A673 (cell line): Measurements from ENCODE around the gene TFAP2A. TPM values are rescaled to one million over a fixed set of nuclear protein-coding genes. Genes with fewer than 3 reads are reported as not detected.
A peak's percentile ranks its signal among the peaks of the same experiment; 100 is the strongest.

Experiments used
- BruUV-seq: library from RNA; stranded (reverse); fragments of 400-500 nt; replicated peaks from 2 replicates; lab custom pipeline; 2021; lab: Mats Ljungman, UMichigan
- CTCF ChIA-PET: fragments of 300-600 bp; sonication (Branson Sonifier 250); formaldehyde crosslinking; loops from one replicate; lab custom pipeline; 2022; ENCODE audit warnings: antibody characterized with exemption; lab: Charles Lee
- POLR2A ChIA-PET: fragments of 300-600 bp; sonication (Branson Sonifier 250); formaldehyde crosslinking; loops from one replicate; lab custom pipeline; 2022; ENCODE audit warnings: antibody characterized with exemption; ENCODE audit not compliant: low non-redundant PET; lab: Charles Lee
- DNase-seq: peaks from one replicate; pipeline ENCODE4 v3.0.0-alpha.2; 2015; ENCODE audit warnings: low spot score
- H3K27ac ChIP-seq: fragments of 200-600 bp; sonication (generic); 2 replicates; pipeline ENCODE4 v1.5.1; 2016; ENCODE audit warnings: mixed run types, low read depth, mild to moderate bottlenecking, mixed read lengths, antibody characterized with exemption, low read length; ENCODE audit not compliant: poor library complexity, severe bottlenecking
- H3K27me3 ChIP-seq: fragments of 200-600 bp; sonication (generic); replicated peaks from 2 replicates; pipeline ENCODE4 v1.6.1; 2017; ENCODE audit warnings: mixed run types, low read depth, mild to moderate bottlenecking, mixed read lengths, antibody characterized with exemption, low read length; ENCODE audit not compliant: insufficient read depth, poor library complexity
- H3K36me3 ChIP-seq: fragments of 200-600 bp; sonication (generic); 2 replicates; pipeline ENCODE4 v1.6.1; 2016; ENCODE audit warnings: mixed run types, mild to moderate bottlenecking, mixed read lengths, antibody characterized with exemption, low read length; ENCODE audit not compliant: insufficient read depth, poor library complexity, severe bottlenecking
- H3K4me1 ChIP-seq: fragments of 200-600 bp; sonication (generic); 2 replicates; pipeline ENCODE4 v1.6.1; 2017; ENCODE audit warnings: mixed run types, mild to moderate bottlenecking, mixed read lengths, antibody characterized with exemption, low read length; ENCODE audit not compliant: insufficient read depth, poor library complexity, severe bottlenecking
- H3K4me3 ChIP-seq: fragments of 200-600 bp; sonication (generic); 2 replicates; pipeline ENCODE4 v1.5.1; 2016; ENCODE audit warnings: low read depth, mixed run types, mild to moderate bottlenecking, mixed read lengths, low read length; ENCODE audit not compliant: poor library complexity, severe bottlenecking
- H3K9me3 ChIP-seq: fragments of 200-600 bp; sonication (generic); 2 replicates; pipeline ENCODE4 v1.6.1; 2016; ENCODE audit warnings: mixed run types, low read depth, mild to moderate bottlenecking, mixed read lengths, antibody characterized with exemption, low read length; ENCODE audit not compliant: poor library complexity, severe bottlenecking
- EZH2 ChIP-seq: fragments of 200-600 bp; sonication (generic); IDR thresholded peaks from 2 replicates; pipeline ENCODE4 v1.6.1; 2017; ENCODE audit warnings: borderline replicate concordance, low read depth, mild to moderate bottlenecking, mixed read lengths, antibody characterized with exemption, low read length; ENCODE audit not compliant: poor library complexity, severe bottlenecking
- intact Hi-C: fragments of 100-400 bp; cut with micrococcal nuclease; formaldehyde crosslinking; loops from one replicate; pipeline ENCODE4 v1.10.0; 2022; ENCODE audit not compliant: unreplicated experiment
- total RNA-seq: library from RNA; stranded (reverse); gene quantifications from 2 replicates; pipeline ENCODE4 v1.2.3, GENCODE V29; 2021
- TF ChIP-seq, protein P1 (sequence below): fragments of 300-800, 200-600 bp; sonication (generic); conservative IDR thresholded peaks from 2 replicates; pipeline ENCODE4 v1.5.1; 2017; ENCODE audit warnings: low read depth, mild to moderate bottlenecking, antibody characterized with exemption, low read length, moderate library complexity, mixed read lengths

The TFAP2A gene
- total RNA-seq, 1 experiment from 2014 or later: 19.3 TPM

DNA sequence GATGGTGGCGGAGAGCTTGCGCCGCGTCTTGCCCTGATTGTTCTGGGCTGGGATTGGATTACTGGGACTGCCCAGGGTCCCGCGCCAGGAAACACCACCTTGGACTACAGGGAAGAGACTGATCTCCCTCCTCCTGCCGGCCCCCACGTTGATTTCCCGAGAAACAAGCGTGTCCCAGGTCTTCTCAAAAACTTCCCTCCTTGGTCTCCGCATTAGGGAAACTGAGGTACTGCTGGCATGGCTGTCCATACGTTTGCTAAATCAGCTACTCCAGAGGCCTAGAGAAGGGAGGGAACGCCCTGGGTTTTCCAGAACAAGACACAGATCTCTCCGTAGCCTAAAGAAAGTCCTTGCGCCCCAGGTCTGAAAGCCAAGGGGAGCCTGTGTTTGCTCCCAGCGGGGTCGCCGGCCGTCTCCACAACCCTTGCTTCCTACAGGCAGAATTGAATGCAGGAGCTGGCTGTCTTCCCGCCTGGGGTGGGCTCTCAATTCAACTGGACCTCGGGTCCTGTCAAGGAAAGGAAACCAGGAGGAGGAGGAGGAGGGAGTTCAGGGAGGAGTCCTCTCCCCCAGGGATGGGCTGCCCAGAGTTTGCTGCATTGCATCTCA, 29.2 kb downstream of the TFAP2A start:
- Histone ChIP-seq H3K4me3 (no peak overlapping the region), H3K4me1 (peaks cover 18% of the 10 kb centered on the region), H3K27me3 (no peaks in the 10 kb centered on the region), H3K36me3 (no peaks in the 10 kb centered on the region), H3K9me3 (no peaks in the 10 kb centered on the region), H3K27ac (no peak overlapping the region)
- intact Hi-C loops: no loop called here
- DNase-seq: no peak
- TF ChIP-seq, protein P1, sequence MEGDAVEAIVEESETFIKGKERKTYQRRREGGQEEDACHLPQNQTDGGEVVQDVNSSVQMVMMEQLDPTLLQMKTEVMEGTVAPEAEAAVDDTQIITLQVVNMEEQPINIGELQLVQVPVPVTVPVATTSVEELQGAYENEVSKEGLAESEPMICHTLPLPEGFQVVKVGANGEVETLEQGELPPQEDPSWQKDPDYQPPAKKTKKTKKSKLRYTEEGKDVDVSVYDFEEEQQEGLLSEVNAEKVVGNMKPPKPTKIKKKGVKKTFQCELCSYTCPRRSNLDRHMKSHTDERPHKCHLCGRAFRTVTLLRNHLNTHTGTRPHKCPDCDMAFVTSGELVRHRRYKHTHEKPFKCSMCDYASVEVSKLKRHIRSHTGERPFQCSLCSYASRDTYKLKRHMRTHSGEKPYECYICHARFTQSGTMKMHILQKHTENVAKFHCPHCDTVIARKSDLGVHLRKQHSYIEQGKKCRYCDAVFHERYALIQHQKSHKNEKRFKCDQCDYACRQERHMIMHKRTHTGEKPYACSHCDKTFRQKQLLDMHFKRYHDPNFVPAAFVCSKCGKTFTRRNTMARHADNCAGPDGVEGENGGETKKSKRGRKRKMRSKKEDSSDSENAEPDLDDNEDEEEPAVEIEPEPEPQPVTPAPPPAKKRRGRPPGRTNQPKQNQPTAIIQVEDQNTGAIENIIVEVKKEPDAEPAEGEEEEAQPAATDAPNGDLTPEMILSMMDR: no peak
- TF ChIP-seq EZH2: no peak
- CTCF ChIA-PET: no interaction called here
- POLR2A ChIA-PET: no interaction called here
- BruUV-seq: no TSS peak

DNA sequence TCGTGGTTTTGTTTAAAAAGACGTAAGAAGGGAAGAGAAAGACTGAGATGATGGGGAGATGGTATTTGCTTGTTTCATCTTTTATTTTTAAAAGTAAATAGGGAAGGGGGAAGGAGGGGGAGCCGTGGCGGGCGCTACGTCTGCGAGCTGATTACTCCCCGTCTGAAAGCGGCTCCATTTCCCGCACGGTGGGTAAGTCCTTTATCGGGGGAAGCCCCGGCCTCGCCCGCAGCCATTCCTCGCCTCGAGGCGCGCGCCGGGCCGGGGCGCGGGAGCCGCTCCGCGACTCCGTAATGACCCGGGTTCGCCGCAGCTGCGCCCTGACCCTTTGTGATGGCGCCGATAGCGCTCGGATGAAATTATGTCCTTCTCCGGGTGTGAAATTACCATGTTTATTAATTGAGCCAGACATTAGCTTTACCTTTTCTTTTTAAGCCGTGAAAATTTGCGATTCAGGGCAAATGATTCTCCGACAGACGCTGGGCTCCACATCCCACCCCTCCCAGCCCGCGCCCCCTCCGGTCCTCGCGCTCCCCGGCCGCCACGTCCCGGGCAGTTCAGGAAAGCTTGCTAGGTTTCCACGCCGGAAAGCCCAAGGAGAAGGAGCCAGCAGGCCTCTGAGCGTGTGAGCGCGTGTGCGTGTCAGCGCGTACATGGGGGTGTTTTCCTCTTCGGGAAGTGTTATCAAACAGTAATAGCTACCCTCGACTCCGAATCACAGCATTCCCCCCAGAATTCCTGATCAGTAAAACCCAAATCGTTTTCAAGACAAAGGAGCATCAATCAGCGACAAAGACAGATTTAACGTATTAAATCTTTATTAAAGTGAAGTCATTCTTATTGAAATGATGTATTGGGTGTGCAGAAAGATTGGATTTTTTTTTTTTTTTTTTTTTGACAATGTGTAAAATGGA, 30.0 kb downstream of the TFAP2A start:
- intact Hi-C loops: no loop called here
- DNase-seq: no peak
- Histone ChIP-seq H3K9me3 (no peaks in the 10 kb centered on the region), H3K27ac (no peak overlapping the region), H3K4me1 (peaks cover 18% of the 10 kb centered on the region), H3K4me3 (no peak overlapping the region), H3K27me3 (no peaks in the 10 kb centered on the region), H3K36me3 (no peaks in the 10 kb centered on the region)
- CTCF ChIA-PET: no interaction called here
- TF ChIP-seq, protein P1: no peak
- TF ChIP-seq EZH2: no peak
- BruUV-seq: no TSS peak
- POLR2A ChIA-PET: no interaction called here

DNA sequence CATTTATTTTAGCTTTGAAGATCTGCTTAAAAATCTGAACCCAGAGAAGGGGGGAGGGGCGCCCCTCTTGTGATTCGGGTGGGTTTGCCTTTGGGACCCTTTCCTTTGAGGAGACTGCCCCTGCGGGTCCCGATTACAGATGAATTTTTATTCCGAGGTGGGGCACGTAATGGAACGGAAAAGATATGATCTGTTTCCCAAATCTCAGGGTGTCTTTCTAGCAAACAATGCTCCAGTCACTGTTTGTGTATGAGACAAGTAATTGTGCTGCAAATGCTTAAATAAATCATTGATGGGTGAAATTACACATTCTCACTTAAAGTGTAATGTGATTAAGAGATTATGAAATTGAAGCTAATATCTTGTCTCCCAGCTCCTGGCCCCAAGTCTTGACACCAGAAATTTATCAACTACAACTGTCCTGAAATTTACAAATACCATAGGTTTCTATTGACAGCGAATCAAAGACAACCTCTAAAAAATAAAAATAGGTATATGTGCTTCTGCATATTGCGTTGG, 30.7 kb downstream of the TFAP2A start:
- no peaks in the 10 kb centered on the region for H3K36me3 ChIP-seq
- intact Hi-C loops: no loop called here

More for the DNA sequence above, 30.7 kb downstream of the TFAP2A start:
- CTCF ChIA-PET: no interaction called here
- Histone ChIP-seq H3K27me3 (no peaks in the 10 kb centered on the region), H3K27ac (no peak overlapping the region), H3K9me3 (no peaks in the 10 kb centered on the region), H3K4me1 (peaks cover 18% of the 10 kb centered on the region), H3K4me3 (peak overlapping the region; percentile 16)
- POLR2A ChIA-PET: no interaction called here
- TF ChIP-seq, protein P1: no peak
- TF ChIP-seq EZH2: no peak
- no TSS peak for BruUV-seq
- no peak for DNase-seq
